Measurements from ENCODE around the gene LMAN2.

Gene LMAN2, protein sequence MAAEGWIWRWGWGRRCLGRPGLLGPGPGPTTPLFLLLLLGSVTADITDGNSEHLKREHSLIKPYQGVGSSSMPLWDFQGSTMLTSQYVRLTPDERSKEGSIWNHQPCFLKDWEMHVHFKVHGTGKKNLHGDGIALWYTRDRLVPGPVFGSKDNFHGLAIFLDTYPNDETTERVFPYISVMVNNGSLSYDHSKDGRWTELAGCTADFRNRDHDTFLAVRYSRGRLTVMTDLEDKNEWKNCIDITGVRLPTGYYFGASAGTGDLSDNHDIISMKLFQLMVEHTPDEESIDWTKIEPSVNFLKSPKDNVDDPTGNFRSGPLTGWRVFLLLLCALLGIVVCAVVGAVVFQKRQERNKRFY

GRCh38 chr5:177351392-177352329, at the start of gene LMAN2:
LMAN2 (minus strand) TSS chr5:177351668; CDS start chr5:177351647, 21 bp downstream.
- Histone ChIP-seq H3K9me3 (ENCODE audit: control insufficient read depth, low read length) (no peaks in the 10 kb centered on the region), H3K4me2 (ENCODE audit: low read length) (peak within 1 kb of the TSS; percentile 92), H3K27ac (peak within 1 kb of the TSS; percentile 93), H3K9ac (peak within 1 kb of the TSS; percentile 95), H3K4me1 (peaks cover 9% of the 10 kb centered on the region), H3K4me3 (ENCODE audit: low read depth, low read length) (peak within 1 kb of the TSS; percentile 99), H3K79me2 (peaks cover 10% of the 10 kb centered on the region), H2AFZ (peak within 1 kb of the TSS; percentile 89), H3K27me3 (ENCODE audit: control insufficient read depth, insufficient read depth, low read length) (no peaks in the 10 kb centered on the region), H3K36me3 (ENCODE audit: control insufficient read depth, insufficient read depth, low read length) (no peaks in the 10 kb centered on the region)
- no peak for TF ChIP-seq CTCF (IDR thresholded peaks at IDR 0.05)

- Histone ChIP-seq H3K4me1 (peaks cover 26% of the 10 kb centered on the region), H3K36me3 (ENCODE audit: control insufficient read depth, insufficient read depth, low read length) (no peaks in the 10 kb centered on the region), H3K27me3 (ENCODE audit: control insufficient read depth, insufficient read depth, low read length) (no peaks in the 10 kb centered on the region), H3K79me2 (no peaks in the 10 kb centered on the region), H2AFZ (no peak within 1 kb of the TSS), H3K4me3 (ENCODE audit: low read depth, low read length) (no peak within 1 kb of the TSS), H3K27ac (no peak within 1 kb of the TSS), H3K4me2 (ENCODE audit: low read length) (no peak within 1 kb of the TSS), H3K9ac (no peak within 1 kb of the TSS), H3K9me3 (ENCODE audit: control insufficient read depth, low read length) (no peaks in the 10 kb centered on the region)
- no peak for TF ChIP-seq CTCF (IDR thresholded peaks at IDR 0.05)
Measured at GRCh38 chr5:177399997-177400868, 48.8 kb upstream of the LMAN2 start, which contains the start of gene PFN3. PFN3 (minus strand) TSS chr5:177400661; CDS start chr5:177400576, 85 bp downstream.

DNA sequence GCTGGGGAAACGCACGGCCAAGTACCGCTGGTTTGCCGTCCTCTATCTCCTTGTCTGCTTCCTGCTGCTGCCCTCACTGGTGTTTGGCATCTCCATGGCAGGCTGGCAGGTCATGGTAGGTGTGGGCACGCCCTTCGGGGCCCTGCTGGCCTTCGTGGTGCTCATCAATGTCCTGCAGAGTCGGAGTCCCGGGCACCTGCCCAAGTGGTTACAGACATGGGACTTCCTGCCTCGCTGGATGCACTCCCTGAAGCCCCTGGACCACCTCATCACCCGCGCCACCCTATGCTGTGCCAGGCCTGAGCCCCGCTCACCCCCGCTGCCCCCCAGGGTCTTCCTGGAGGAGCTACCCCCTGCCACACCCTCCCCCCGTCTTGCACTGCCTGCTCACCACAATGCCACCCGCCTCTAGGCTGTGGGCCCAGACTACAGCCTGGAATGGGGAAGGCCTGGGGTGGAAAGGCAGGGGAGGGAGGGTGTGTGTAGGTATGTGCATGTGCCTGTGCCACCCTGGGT, 46.5 kb upstream of the LMAN2 start:
- Histone ChIP-seq H3K4me3 (ENCODE audit: low read depth, low read length) (no peak overlapping the region), H3K4me2 (ENCODE audit: low read length) (no peak overlapping the region), H3K9ac (no peak overlapping the region), H3K79me2 (no peaks in the 10 kb centered on the region), H3K36me3 (ENCODE audit: control insufficient read depth, insufficient read depth, low read length) (no peaks in the 10 kb centered on the region), H3K4me1 (peaks cover 7% of the 10 kb centered on the region), H3K9me3 (ENCODE audit: control insufficient read depth, low read length) (no peaks in the 10 kb centered on the region), H3K27ac (no peak overlapping the region), H3K27me3 (ENCODE audit: control insufficient read depth, insufficient read depth, low read length) (no peaks in the 10 kb centered on the region), H2AFZ (no peak overlapping the region)
- no peak for TF ChIP-seq CTCF (IDR thresholded peaks at IDR 0.05)

GRCh38 chr5:177396807-177397206, 45.3 kb upstream of the LMAN2 start:
- H3K9ac ChIP-seq: no peak overlapping the region
- H3K27me3 ChIP-seq (ENCODE audit: control insufficient read depth, insufficient read depth, low read length): no peaks in the 10 kb centered on the region
- no peaks in the 10 kb centered on the region for H3K9me3 ChIP-seq (ENCODE audit: control insufficient read depth, low read length)
- no peak overlapping the region for H3K27ac ChIP-seq
- no peaks in the 10 kb centered on the region for H3K4me1 ChIP-seq
- no peak overlapping the region for H2AFZ ChIP-seq
- no peak overlapping the region for H3K4me2 ChIP-seq (ENCODE audit: low read length)
- H3K36me3 ChIP-seq (ENCODE audit: control insufficient read depth, insufficient read depth, low read length): no peaks in the 10 kb centered on the region
- TF ChIP-seq CTCF (IDR thresholded peaks at IDR 0.05): no peak
- H3K4me3 ChIP-seq (ENCODE audit: low read depth, low read length): no peak overlapping the region
- no peaks in the 10 kb centered on the region for H3K79me2 ChIP-seq

Data from parathyroid adenoma (tissue), 2 donors.